ENCODE data around the gene FBLN5.

DNA sequence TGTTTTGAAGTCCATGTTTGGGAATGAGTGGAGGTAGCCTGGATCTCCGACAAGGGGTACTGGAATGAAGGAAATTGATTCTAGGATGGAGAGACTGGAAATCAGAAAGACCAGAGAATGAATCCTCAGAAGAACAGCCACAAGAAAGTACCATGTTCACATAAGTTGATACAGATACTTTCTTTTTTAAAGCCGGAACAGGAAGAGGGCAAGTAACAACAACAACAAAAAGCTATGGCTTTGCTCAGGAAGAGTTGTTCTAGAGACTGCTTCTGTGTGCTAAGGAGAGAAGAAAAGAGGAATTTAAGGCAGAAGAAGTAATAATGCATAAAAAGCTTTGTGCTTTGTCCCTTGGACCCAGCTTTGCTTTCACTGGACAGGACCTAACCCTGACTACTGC, 86.4 kb downstream of the FBLN5 start:
- TF ChIP-seq, protein P1, sequence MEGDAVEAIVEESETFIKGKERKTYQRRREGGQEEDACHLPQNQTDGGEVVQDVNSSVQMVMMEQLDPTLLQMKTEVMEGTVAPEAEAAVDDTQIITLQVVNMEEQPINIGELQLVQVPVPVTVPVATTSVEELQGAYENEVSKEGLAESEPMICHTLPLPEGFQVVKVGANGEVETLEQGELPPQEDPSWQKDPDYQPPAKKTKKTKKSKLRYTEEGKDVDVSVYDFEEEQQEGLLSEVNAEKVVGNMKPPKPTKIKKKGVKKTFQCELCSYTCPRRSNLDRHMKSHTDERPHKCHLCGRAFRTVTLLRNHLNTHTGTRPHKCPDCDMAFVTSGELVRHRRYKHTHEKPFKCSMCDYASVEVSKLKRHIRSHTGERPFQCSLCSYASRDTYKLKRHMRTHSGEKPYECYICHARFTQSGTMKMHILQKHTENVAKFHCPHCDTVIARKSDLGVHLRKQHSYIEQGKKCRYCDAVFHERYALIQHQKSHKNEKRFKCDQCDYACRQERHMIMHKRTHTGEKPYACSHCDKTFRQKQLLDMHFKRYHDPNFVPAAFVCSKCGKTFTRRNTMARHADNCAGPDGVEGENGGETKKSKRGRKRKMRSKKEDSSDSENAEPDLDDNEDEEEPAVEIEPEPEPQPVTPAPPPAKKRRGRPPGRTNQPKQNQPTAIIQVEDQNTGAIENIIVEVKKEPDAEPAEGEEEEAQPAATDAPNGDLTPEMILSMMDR (IDR thresholded peaks at IDR 0.05; ENCODE audit: low read depth, low read length) = no peak
- TF ChIP-seq EZH2phosphoT487 (IDR thresholded peaks at IDR 0.05; ENCODE audit: low read depth) = no peak
